Mononuclear cell (primary cell): ENCODE results near the gene SIX1. TPM values are rescaled to one million over a fixed set of nuclear protein-coding genes. Genes with fewer than 3 reads are reported as not detected.

Source experiments
- H3K27me3 ChIP-seq: 2 replicates; pipeline ENCODE4 v1.6.0; 2011; ENCODE audit warnings: low read length, control low read depth; ENCODE audit not compliant: insufficient read depth
- H3K4me1 ChIP-seq: 2 replicates; pipeline ENCODE4 v1.5.1; 2011; ENCODE audit warnings: mild to moderate bottlenecking, low read length, control low read depth; ENCODE audit not compliant: insufficient read depth
- H3K4me3 ChIP-seq: 2 replicates; pipeline ENCODE4 v1.5.1; 2011; ENCODE audit warnings: mild to moderate bottlenecking, low read length, moderate library complexity
- H3K9me3 ChIP-seq: 2 replicates; pipeline ENCODE4 v1.5.1; 2011; ENCODE audit warnings: low read depth, mild to moderate bottlenecking, control low read depth, low read length
- total RNA-seq: library from RNA; depleted of rRNA; stranded (reverse); fragments of >200 nt; gene quantifications from one replicate; pipeline ENCODE4 v1.2.3, GENCODE V29; 2012

Gene SIX1
- total RNA-seq, 1 donor: not detected

DNA sequence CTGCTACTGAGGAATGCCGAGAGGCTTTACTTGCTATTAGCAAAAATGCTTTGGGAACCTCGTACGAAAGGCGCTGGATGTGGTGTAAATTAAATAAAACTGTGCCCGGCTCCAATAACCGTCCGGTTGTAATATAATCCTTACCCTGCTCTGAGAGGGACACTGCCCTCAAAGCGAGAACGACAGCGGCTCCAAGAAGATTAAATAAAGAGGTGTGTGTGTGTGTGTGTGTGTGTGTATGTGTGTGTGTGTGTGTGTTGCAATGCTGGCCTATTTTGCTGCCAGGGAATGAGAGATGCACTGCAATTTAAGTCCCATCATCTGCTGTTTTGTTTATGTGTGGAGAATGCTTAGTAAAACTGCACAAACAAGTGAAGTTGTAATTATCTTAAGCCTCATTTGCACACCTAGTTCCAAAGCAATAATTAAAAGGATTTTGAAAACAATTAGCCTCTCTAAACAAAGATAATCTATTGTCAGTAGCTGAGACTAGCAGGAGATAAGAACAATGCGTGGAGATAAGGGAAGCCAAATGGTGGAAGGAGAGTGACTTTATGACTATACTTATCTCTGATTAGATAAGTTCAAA lies 1.2 kb upstream of the SIX1 start:
- no peak overlapping the region for H3K4me3 ChIP-seq
- peaks cover 42% of the 10 kb centered on the region for H3K4me1 ChIP-seq
- H3K27me3 ChIP-seq: peaks cover 99% of the 10 kb centered on the region
- no peaks in the 10 kb centered on the region for H3K9me3 ChIP-seq

DNA sequence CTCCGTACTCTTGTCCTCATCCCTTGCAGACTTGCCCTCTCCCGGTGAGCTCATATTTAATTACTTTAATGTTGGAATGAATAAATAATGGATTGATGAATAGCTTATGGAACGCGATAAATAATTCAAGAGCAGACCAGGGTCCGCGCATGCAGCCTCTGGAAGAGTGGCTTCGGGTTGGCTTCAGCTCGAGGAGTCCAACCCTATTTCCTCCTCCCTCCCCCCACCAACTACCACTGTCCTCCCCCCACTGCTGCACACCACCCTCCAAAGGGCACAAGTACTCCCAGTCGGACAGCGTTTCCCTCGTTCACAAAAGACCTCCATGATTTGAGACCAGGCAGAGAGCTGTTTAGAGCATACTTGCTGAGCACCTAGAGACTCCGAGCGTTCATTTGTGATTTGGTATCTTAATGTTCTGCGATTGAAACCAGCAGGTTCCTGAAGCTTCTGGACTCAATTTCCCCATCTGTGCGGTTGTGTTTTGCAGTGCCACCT lies 647 bp upstream of the SIX1 start:
- Histone ChIP-seq H3K27me3 (peaks cover 100% of the 10 kb centered on the region), H3K9me3 (no peaks in the 10 kb centered on the region), H3K4me1 (peaks cover 39% of the 10 kb centered on the region), H3K4me3 (no peak overlapping the region)

GRCh38 chr14:60648249-60648933 lies 886 bp downstream of the SIX1 start:
- H3K4me1 ChIP-seq: peaks cover 39% of the 10 kb centered on the region
- H3K4me3 ChIP-seq: no peak overlapping the region
- peaks cover 100% of the 10 kb centered on the region for H3K27me3 ChIP-seq
- H3K9me3 ChIP-seq: no peaks in the 10 kb centered on the region

GRCh38 chr14:60647837-60648248 lies 1.4 kb downstream of the SIX1 start:
- Histone ChIP-seq H3K9me3 (no peaks in the 10 kb centered on the region), H3K27me3 (peaks cover 100% of the 10 kb centered on the region), H3K4me1 (peaks cover 34% of the 10 kb centered on the region), H3K4me3 (no peak overlapping the region)

GRCh38 chr14:60647081-60647836 lies 2.0 kb downstream of the SIX1 start:
- H3K4me3 ChIP-seq: no peak overlapping the region
- H3K27me3 ChIP-seq: peaks cover 100% of the 10 kb centered on the region
- peaks cover 32% of the 10 kb centered on the region for H3K4me1 ChIP-seq
- no peaks in the 10 kb centered on the region for H3K9me3 ChIP-seq

DNA sequence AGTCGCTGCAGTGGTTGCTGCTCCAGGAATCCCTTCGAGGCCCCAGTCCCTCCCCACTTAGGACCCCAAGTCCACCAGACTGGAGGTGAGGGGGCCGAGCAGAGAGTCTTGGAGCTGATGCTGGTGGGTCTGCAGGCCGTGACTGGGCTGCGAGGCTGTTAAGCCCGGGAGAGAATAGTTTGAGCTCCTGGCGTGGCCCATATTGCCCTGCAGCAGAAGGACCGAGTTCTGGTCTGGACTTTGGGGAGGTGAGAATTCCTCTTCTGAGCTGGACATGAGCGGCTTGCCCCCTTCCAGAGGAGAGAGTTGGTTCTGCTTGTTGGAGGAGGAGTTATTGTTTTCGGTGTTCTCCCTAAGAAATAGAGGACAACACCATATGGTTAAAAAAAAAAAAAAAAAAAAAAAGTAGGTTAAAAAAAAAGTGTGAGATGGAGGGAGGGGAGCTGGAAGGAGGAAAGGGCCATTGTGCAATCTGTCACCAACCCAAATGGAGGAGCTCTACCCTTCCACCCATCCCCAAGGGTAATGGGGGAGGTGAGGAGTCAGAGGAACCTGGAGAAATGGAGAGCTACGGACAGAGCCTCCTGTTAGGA lies 3.0 kb downstream of the SIX1 start:
- H3K4me3 ChIP-seq: no peak overlapping the region
- H3K27me3 ChIP-seq: peaks cover 100% of the 10 kb centered on the region
- H3K9me3 ChIP-seq: no peaks in the 10 kb centered on the region
- peaks cover 34% of the 10 kb centered on the region for H3K4me1 ChIP-seq

- Histone ChIP-seq H3K4me3 (no peak overlapping the region), H3K4me1 (peaks cover 34% of the 10 kb centered on the region), H3K27me3 (peaks cover 100% of the 10 kb centered on the region), H3K9me3 (no peaks in the 10 kb centered on the region)
Measured at GRCh38 chr14:60645126-60645741, 4.0 kb downstream of the SIX1 start.

- H3K27me3 ChIP-seq: peaks cover 100% of the 10 kb centered on the region
- H3K4me3 ChIP-seq: no peak overlapping the region
- H3K9me3 ChIP-seq: no peaks in the 10 kb centered on the region
- peaks cover 31% of the 10 kb centered on the region for H3K4me1 ChIP-seq
Measured at GRCh38 chr14:60644666-60645065, 4.6 kb downstream of the SIX1 start.

- H3K4me1 ChIP-seq: peaks cover 24% of the 10 kb centered on the region
- H3K9me3 ChIP-seq: no peaks in the 10 kb centered on the region
- no peak overlapping the region for H3K4me3 ChIP-seq
- peaks cover 100% of the 10 kb centered on the region for H3K27me3 ChIP-seq
Measured at GRCh38 chr14:60643463-60644314, 5.6 kb downstream of the SIX1 start.

- Histone ChIP-seq H3K4me1 (peaks cover 18% of the 10 kb centered on the region), H3K9me3 (no peaks in the 10 kb centered on the region), H3K4me3 (no peak overlapping the region), H3K27me3 (peaks cover 100% of the 10 kb centered on the region)
Measured at GRCh38 chr14:60643141-60643462, 6.2 kb downstream of the SIX1 start.

- no peak overlapping the region for H3K4me3 ChIP-seq
- peaks cover 16% of the 10 kb centered on the region for H3K4me1 ChIP-seq
- H3K27me3 ChIP-seq: peaks cover 100% of the 10 kb centered on the region
- H3K9me3 ChIP-seq: no peaks in the 10 kb centered on the region
Measured at GRCh38 chr14:60642270-60643140, 6.8 kb downstream of the SIX1 start.

- Histone ChIP-seq H3K4me3 (no peak overlapping the region), H3K27me3 (peaks cover 100% of the 10 kb centered on the region), H3K9me3 (no peaks in the 10 kb centered on the region), H3K4me1 (peaks cover 12% of the 10 kb centered on the region)
Measured at GRCh38 chr14:60641742-60642269, 7.5 kb downstream of the SIX1 start.
